NCI-H345 (cell line): ENCODE results near the gene LAMA2.
"Not testable (repeated sequence)": the region's sequence is repeated elsewhere in the genome, so short reads cannot be mapped to it uniquely, and the experiment has no call there.

Source experiments
- DNase-seq: peaks from one replicate; lab custom pipeline; 2025; lab: John Stamatoyannopoulos, UW

LAMA2 gene

GRCh38 chr6:129006724-129007514 is 124.0 kb downstream of the LAMA2 start:
- DNase-seq = no peak

- no peak for DNase-seq
Measured at GRCh38 chr6:129007701-129008373, 124.9 kb downstream of the LAMA2 start.

GRCh38 chr6:129008591-129008990 is 125.7 kb downstream of the LAMA2 start:
- no peak for DNase-seq

GRCh38 chr6:129009851-129010250 is 126.9 kb downstream of the LAMA2 start:
- no peak for DNase-seq

GRCh38 chr6:129014302-129014701 is 131.4 kb downstream of the LAMA2 start:
- no peak for DNase-seq

- no peak for DNase-seq
Measured at GRCh38 chr6:129015721-129016120, 132.8 kb downstream of the LAMA2 start.

- DNase-seq = no peak
Measured at GRCh38 chr6:129016844-129017243, 133.9 kb downstream of the LAMA2 start.

- no peak for DNase-seq
Measured at GRCh38 chr6:129022011-129022553, 139.1 kb downstream of the LAMA2 start.

GRCh38 chr6:129026601-129027000 is 143.7 kb downstream of the LAMA2 start:
- DNase-seq = no peak

GRCh38 chr6:129029778-129030177 is 146.8 kb downstream of the LAMA2 start:
- DNase-seq = no peak

GRCh38 chr6:129030215-129030614 is 147.3 kb downstream of the LAMA2 start:
- DNase-seq = no peak

- DNase-seq = no peak
Measured at GRCh38 chr6:129031051-129031599, 148.2 kb downstream of the LAMA2 start.

GRCh38 chr6:129032602-129033001 is 149.7 kb downstream of the LAMA2 start:
- no peak for DNase-seq

GRCh38 chr6:129033180-129033579 is 150.2 kb downstream of the LAMA2 start:
- no peak for DNase-seq

- DNase-seq = no peak
Measured at GRCh38 chr6:129033581-129033980, 150.6 kb downstream of the LAMA2 start.

GRCh38 chr6:129041563-129041962 is 158.6 kb downstream of the LAMA2 start:
- no peak for DNase-seq

GRCh38 chr6:129046526-129046925 is 163.6 kb downstream of the LAMA2 start:
- no peak for DNase-seq

GRCh38 chr6:129047834-129048233 is 164.9 kb downstream of the LAMA2 start:
- DNase-seq = no peak

GRCh38 chr6:129050086-129050485 is 167.1 kb downstream of the LAMA2 start:
- no peak for DNase-seq

- DNase-seq = not testable (repeated sequence)
Measured at GRCh38 chr6:129053143-129053542, 170.2 kb downstream of the LAMA2 start.

- DNase-seq = no peak
Measured at GRCh38 chr6:129055796-129056195, 172.9 kb downstream of the LAMA2 start.

- no peak for DNase-seq
Measured at GRCh38 chr6:129059650-129060049, 176.7 kb downstream of the LAMA2 start.

GRCh38 chr6:129069006-129069405 is 186.1 kb downstream of the LAMA2 start:
- no peak for DNase-seq
